ENCODE measurements around the gene TDRD12.

Gene TDRD12

DNA sequence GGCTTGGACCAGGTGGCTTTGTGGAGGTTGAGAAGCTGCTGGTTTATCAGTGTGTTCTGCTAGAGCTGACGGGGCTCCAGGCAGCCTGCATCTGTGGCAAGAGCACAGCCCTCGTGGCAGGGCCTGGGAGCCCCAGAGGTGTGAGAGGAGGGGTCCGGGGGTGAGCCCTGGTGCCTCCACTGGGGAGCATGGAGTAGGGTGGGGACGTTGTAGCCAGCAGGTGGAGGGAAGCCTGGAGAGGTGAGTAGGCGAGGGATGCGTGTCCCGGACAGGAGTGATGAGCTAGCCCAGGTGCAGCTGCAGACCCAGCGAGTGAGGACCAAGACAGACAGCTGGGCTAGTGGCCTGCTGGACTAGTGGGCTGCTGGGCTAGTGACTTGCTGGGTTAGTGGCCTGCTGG, 99.0 kb downstream of the TDRD12 start:
- TF ChIP-seq SIN3A (IDR thresholded peaks at IDR 0.05; ENCODE audit: borderline replicate concordance, insufficient read depth, low read length) (no peak), TAF1 (IDR thresholded peaks at IDR 0.05; ENCODE audit: borderline replicate concordance, insufficient read depth, low read length) (no peak), POLR2AphosphoS5 (IDR thresholded peaks at IDR 0.05; ENCODE audit: low read depth, low read length) (no peak), FOXP2 (optimal IDR thresholded peaks at IDR 0.05; ENCODE audit: borderline replicate concordance, extremely low read depth, extremely low read length, insufficient read depth) (no peak)
- TF ChIP-seq, protein P1, sequence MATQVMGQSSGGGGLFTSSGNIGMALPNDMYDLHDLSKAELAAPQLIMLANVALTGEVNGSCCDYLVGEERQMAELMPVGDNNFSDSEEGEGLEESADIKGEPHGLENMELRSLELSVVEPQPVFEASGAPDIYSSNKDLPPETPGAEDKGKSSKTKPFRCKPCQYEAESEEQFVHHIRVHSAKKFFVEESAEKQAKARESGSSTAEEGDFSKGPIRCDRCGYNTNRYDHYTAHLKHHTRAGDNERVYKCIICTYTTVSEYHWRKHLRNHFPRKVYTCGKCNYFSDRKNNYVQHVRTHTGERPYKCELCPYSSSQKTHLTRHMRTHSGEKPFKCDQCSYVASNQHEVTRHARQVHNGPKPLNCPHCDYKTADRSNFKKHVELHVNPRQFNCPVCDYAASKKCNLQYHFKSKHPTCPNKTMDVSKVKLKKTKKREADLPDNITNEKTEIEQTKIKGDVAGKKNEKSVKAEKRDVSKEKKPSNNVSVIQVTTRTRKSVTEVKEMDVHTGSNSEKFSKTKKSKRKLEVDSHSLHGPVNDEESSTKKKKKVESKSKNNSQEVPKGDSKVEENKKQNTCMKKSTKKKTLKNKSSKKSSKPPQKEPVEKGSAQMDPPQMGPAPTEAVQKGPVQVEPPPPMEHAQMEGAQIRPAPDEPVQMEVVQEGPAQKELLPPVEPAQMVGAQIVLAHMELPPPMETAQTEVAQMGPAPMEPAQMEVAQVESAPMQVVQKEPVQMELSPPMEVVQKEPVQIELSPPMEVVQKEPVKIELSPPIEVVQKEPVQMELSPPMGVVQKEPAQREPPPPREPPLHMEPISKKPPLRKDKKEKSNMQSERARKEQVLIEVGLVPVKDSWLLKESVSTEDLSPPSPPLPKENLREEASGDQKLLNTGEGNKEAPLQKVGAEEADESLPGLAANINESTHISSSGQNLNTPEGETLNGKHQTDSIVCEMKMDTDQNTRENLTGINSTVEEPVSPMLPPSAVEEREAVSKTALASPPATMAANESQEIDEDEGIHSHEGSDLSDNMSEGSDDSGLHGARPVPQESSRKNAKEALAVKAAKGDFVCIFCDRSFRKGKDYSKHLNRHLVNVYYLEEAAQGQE (IDR thresholded peaks at IDR 0.05; ENCODE audit: insufficient read depth in 1 of 2, low read depth in 2 of 2, low read length in 2 of 2), result no peak

DNA sequence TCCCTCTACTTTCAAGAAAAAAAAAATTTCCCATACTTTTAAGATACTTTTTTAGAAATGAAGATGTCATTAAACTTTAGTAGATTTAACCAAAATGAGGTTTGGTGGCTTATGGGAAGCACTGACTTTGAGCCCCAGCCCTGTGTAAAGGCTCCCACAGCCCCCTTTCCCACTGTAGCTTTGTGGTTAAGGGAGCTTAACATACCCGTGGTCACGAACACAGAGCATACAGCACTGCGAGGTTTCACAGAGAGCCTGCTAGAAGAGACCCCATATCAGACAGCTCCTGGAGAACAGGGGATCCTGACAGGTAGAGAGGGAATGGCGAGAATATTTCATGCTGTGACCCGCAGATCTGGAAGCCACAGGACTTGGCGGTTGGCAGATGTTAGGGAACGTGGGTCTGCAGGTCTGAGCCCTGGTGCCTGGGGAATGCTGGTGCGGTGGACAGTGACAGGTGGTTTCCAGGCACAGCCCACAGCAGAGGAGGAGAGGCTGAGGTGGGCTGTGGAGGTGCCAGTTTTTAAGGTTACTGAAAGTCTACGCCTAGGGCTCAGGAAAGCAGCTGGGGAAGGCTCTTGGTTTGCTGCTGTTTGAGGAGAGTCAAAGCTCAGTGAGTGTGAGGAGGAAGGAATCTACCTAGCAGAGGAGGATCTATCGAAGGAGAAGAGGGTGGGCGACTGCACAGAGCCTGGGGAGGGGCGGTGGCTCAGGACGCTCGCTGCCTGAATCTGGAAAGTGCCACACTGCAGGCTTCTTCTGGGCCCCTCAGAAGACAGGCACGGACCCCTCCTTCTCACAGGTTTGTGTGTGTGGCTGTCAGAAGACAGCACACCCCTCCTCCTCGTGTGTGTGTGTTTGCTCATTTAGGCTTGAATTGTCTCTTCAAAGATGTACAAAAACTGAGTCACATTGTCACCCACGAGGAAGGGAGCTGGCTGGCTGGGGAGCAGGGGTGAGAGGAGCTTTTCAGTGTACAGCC, 100.1 kb downstream of the TDRD12 start:
- TF ChIP-seq TAF1 (IDR thresholded peaks at IDR 0.05; ENCODE audit: borderline replicate concordance, insufficient read depth, low read length), result no peak
- TF ChIP-seq SIN3A (IDR thresholded peaks at IDR 0.05; ENCODE audit: borderline replicate concordance, insufficient read depth, low read length), result no peak
- no peak for TF ChIP-seq POLR2AphosphoS5 (IDR thresholded peaks at IDR 0.05; ENCODE audit: low read depth, low read length)
- TF ChIP-seq, protein P1 (IDR thresholded peaks at IDR 0.05; ENCODE audit: insufficient read depth in 1 of 2, low read depth in 2 of 2, low read length in 2 of 2), result no peak

DNA sequence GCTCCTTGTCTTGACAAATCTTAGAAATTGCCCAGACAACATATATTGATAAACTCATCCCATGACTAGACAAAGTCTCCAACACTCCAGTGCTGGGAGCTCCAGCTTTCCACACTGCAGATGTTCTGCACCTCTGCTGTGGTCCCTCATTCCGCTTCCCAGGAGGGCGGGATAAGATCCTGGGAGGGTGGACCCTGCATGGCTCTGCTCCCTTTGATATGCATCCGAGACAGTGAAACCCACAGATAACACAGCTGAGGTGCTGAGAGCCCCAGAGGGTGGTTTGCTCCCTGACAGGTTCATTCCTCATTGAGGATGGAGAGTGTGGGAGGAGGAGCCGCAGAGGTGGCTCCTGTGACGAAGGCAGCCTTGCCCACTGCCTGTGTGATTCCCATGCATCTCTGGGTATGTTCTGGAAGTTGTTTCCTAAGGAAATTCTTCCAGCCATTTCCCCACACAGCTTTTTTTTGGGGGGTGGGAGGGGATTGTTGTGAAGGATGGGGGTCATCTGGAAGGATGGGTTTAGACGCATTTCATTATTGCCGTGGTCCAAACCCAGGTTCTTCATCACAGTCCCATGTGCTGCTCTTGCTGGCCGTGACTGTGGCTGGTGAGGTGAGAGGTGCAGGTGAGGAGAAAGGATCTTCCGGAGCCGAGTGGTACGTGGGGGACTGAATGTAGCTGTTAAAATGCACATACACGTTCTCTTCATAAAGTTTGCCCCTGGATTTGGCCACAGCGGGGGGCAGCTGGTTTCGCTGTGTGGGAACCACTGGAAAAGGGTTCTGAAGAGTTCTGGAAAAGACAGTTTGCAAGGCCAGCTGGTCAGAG, 103.6 kb downstream of the TDRD12 start:
- TF ChIP-seq, protein P1 (IDR thresholded peaks at IDR 0.05; ENCODE audit: insufficient read depth in 1 of 2, low read depth in 2 of 2, low read length in 2 of 2), result no peak
- TF ChIP-seq FOXP2 (optimal IDR thresholded peaks at IDR 0.05; ENCODE audit: borderline replicate concordance, extremely low read depth, extremely low read length, insufficient read depth), result no peak
- TF ChIP-seq POLR2AphosphoS5 (IDR thresholded peaks at IDR 0.05; ENCODE audit: low read depth, low read length), result no peak
- no peak for TF ChIP-seq SIN3A (IDR thresholded peaks at IDR 0.05; ENCODE audit: borderline replicate concordance, insufficient read depth, low read length)
- no peak for TF ChIP-seq TAF1 (IDR thresholded peaks at IDR 0.05; ENCODE audit: borderline replicate concordance, insufficient read depth, low read length)

DNA sequence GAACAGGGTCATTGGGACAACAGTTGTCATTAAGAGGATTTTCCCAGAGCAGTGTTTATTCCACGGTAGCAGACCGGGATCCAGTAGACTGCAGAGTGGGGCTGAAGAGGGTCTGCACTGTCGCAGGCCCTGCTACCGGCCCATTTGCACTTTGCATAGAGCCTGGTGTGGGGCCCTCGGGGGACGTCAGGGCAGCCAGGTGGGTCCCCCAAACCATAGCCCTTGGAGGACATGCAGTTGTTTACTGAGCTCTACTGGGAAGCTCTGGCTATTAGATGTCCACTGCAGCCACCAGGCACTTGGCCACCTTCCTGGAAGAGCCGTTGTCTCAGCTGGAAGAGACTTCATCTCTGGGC, 104.2 kb downstream of the TDRD12 start:
- TF ChIP-seq FOXP2 (optimal IDR thresholded peaks at IDR 0.05; ENCODE audit: borderline replicate concordance, extremely low read depth, extremely low read length, insufficient read depth), result no peak
- TF ChIP-seq, protein P1 (IDR thresholded peaks at IDR 0.05; ENCODE audit: insufficient read depth in 1 of 2, low read depth in 2 of 2, low read length in 2 of 2), result no peak
